Measurements from ENCODE around the gene ITGAE. TPM values are rescaled to one million over a fixed set of nuclear protein-coding genes. Genes with fewer than 3 reads are reported as not detected.

Gene ITGAE
- total RNA-seq, 2 experiments from 2014 or later = 38.0 to 38.8 TPM

- CTCF ChIA-PET = interaction anchor here (1.5 kb wide), 1 partner anchor 43 kb away, joined by 3 read pairs; no protein-coding TSS in a partner anchor
Measured at GRCh38 chr17:3669548-3669947, 131.4 kb downstream of the ITGAE start.

GRCh38 chr17:3669085-3669347, 132.0 kb downstream of the ITGAE start:
- POLR2A ChIA-PET = interaction anchor here (1.0 to 1.3 kb wide), 2 partner anchors 25 to 42 kb away, joined by 3 to 4 read pairs; no protein-coding TSS in a partner anchor
- CTCF ChIA-PET = interaction anchor here (0.6 to 1.5 kb wide), 3 partner anchors 34 to 52 kb away, joined by 3 read pairs; no protein-coding TSS in a partner anchor

More at GRCh38 chr17:3669548-3669947, 131.4 kb downstream of the ITGAE start:
- POLR2A ChIA-PET = interaction anchor here (1.3 kb wide), 1 partner anchor 41 kb away, joined by 4 read pairs; no protein-coding TSS in a partner anchor

DNA sequence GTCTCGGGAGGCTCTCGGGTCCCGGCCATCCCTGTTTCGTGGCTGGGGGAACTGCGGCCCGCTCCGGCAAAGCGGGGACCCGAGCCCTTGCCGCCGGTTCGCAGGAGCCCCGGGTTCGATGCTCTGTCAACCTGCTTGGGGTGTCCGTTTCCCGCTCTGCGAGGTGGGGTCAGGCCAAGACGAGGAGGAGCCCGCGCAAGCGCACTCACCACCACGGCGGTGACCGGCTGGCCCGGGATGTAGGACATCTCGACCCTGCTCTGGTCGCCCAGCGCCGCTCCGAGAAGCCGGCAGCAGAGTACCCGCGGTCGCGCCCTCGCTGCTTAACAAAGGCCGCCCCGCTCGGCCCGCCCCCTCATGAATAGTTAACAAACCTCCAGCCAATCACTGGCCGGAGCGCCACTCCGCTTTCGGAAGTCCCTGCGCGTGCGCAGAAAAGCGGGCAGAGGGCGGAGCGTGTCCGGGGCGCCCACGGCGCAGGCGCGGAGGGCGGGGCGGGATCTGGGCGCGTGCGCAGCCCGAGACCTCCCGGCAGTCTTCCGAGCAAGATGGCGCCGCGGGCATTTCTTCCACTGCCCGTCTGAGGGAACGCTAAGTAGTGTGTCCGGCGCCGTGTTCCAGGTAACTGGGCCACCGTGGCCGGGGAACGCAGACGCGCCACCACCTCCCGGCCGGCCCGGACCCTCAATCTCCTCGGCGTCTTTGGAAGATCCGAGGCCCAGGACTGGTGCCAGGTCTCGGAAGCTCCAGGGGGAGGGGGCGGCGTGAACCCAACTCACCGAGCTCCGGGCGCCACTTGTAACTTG, 132.5 kb downstream of the ITGAE start, which contains the start of the genes EMC6 and TAX1BP3:
Gene EMC6 (plus strand): TSS at position 534 of the 806 bp plus-strand sequence. CDS start 335 bp downstream, outside the sequence.
Gene TAX1BP3 (minus strand): TSS at position 300 of the 806 bp plus-strand sequence. CDS start 52 bp downstream, at position 248.
- POLR2A ChIA-PET = interaction anchor here (1.0 to 1.3 kb wide), 2 partner anchors 24 to 42 kb away, joined by 3 to 4 read pairs; no protein-coding TSS in a partner anchor
- CTCF ChIA-PET = interaction anchor here (0.6 to 1.5 kb wide), 4 partner anchors 34 to 88 kb away, joined by 3 to 4 read pairs (median 3); no protein-coding TSS in a partner anchor

DNA sequence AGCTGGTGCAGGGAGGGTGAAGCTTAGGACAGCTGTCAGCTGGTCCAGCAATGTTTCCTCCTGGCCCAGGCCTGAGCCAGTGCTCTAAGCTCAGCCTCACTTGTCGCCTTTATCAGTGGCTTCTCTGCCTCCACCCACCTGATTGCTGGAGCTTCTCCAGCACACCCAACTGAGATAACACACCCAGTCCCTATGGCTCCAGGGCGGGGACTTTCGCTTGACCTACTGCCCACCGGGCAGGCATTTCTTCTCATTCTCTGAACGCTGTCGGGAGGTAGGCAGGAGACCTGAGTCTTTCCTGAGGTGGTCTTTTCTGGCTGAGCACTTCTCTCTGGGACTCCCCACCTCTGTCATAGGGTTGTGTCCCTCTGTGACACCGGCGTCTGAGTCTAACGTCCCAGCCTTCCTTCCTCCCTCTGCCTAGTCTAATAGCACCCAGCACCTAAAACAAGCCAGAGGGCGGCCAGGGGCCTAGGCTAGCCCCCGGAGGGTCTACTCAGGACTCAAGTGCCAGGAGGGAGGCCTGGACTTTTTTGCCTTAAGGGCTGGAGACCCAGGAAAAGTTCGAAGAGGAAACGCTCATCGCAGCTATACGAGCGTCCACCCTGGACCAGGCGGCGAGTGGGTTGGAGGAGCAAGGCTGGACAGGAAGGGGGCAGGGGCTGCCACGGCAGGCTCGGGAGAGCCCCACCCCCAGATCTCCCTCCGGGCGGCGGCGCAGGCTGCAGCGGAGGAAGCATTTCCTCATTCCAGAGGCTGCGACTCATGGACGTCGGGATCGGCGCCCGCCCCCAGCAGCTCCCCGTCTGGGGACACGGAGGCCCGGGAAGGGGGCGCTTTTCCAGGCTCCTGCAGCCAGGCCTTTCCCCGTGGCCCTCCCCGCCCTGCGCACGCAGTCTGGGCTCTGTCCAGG, 133.4 kb downstream of the ITGAE start:
- CTCF ChIA-PET = interaction anchor here (0.6 to 1.5 kb wide), 5 partner anchors 45 to 963 kb away, joined by 3 to 4 read pairs (median 3); no protein-coding TSS in a partner anchor
- POLR2A ChIA-PET = interaction anchor here (0.8 to 1.2 kb wide), 2 partner anchors 11 to 20 kb away, joined by 3 read pairs; no protein-coding TSS in a partner anchor

DNA sequence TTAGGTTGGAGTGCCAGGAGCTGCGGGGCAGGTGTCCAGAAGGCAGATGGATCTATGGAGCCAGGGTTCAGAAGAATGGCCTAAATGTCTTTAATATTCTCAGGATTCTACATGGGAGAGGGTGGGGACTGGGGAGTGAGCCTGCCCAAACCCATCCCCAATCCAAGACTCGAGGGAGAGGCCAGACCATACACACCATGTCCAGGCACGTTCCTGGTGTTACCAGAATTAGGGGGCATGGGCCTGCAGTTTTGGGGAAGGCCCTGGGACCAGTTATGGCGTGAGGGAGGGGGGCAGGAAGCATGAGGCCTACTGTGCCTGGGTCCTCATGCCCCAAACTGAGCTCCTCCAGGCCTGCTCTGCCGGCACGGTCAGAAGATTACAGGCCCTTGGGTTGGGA, 134.5 kb downstream of the ITGAE start:
- ChIA-PET POLR2A (interaction anchor here (1.2 kb wide), 1 partner anchor 19 kb away, joined by 3 read pairs; no protein-coding TSS in a partner anchor), CTCF (interaction anchor here (0.7 to 0.8 kb wide), 2 partner anchors 177 to 962 kb away, joined by 3 read pairs; no protein-coding TSS in a partner anchor)

GRCh38 chr17:3665834-3666233, 135.2 kb downstream of the ITGAE start:
- ChIA-PET CTCF (no interaction called here), POLR2A (no interaction called here)

Other genes starting within 250 kb of the ITGAE start
- gene TRPV3, start 243.4 kb downstream of the ITGAE start, total RNA-seq = under 1 TPM; 0.32 to 0.61 TPM
- gene TRPV1, start 191.8 kb downstream of the ITGAE start, total RNA-seq = 1 to 10 TPM; 2.8 to 3.2 TPM
- 10 to 100 TPM; 17.5 to 17.6 TPM for gene SHPK, start 164.9 kb downstream of the ITGAE start, total RNA-seq
- gene CTNS, start 164.4 kb downstream of the ITGAE start, total RNA-seq = 10 to 100 TPM; 29.4 to 31.2 TPM
- gene TAX1BP3, start 132.6 kb downstream of the ITGAE start, total RNA-seq = 10 to 100 TPM; 22.4 to 23.5 TPM
- 10 to 100 TPM; 91.7 to 92.5 TPM for gene EMC6, start 132.4 kb downstream of the ITGAE start, total RNA-seq
- gene P2RX5, start 105.0 kb downstream of the ITGAE start, total RNA-seq = 10 to 100 TPM; 15.4 to 16.5 TPM
- 10 to 100 TPM; 17.1 to 18.4 TPM for gene HASPIN, start 77.3 kb downstream of the ITGAE start, total RNA-seq
- 10 to 100 TPM; 43.8 to 45.4 TPM for gene NCBP3, start 45.1 kb upstream of the ITGAE start, total RNA-seq
- 1 to 10 TPM; 3.1 to 3.5 TPM for gene CAMKK1, start 91.9 kb upstream of the ITGAE start, total RNA-seq
- gene P2RX1, start 115.3 kb upstream of the ITGAE start, total RNA-seq = not detected
- 100 to 1,000 TPM; 112 to 116 TPM for gene ATP2A3, start 163.2 kb upstream of the ITGAE start, total RNA-seq

Measured in activated CD8-positive, alpha-beta memory T cell treated with anti-CD3 and anti-CD28 coated beads for 36 hours (primary cell).